ENCODE measurements around the gene ZNF668. TPM values are rescaled to one million over a fixed set of nuclear protein-coding genes. Genes with fewer than 3 reads are reported as not detected.

The ZNF668 gene
- total and polyA plus RNA-seq, 2 of the 8 experiments (the other 6 are each of a cell fraction or from before 2014, with no cell fraction given): 14.0 to 14.3 TPM

GRCh38 chr16:31114468-31114867 is 40.4 kb upstream of the ZNF668 start (continued):
- no peak for TF ChIP-seq CHD7 (IDR thresholded peaks at IDR 0.05; ENCODE audit: insufficient replicate concordance, low read length)
- no peak for TF ChIP-seq POU5F1 (IDR thresholded peaks at IDR 0.05; ENCODE audit: low read depth, low read length)
- no peak for TF ChIP-seq NRF1 (IDR thresholded peaks at IDR 0.05; ENCODE audit: low read depth, low read length)
- TF ChIP-seq TEAD4 (IDR thresholded peaks at IDR 0.05; ENCODE audit: low read depth, low read length): no peak
- no peak for TF ChIP-seq BRCA1 (IDR thresholded peaks at IDR 0.05; ENCODE audit: low read depth, low read length)
- no peak for TF ChIP-seq GTF2F1 (IDR thresholded peaks at IDR 0.05; ENCODE audit: borderline replicate concordance, low read depth, low read length)
- no peak for TF ChIP-seq TAF1 (IDR thresholded peaks at IDR 0.05; ENCODE audit: low read depth, low read length)
- TF ChIP-seq TBP (IDR thresholded peaks at IDR 0.05; ENCODE audit: low read depth, low read length): no peak
- TF ChIP-seq KDM1A (IDR thresholded peaks at IDR 0.05; ENCODE audit: borderline replicate concordance, low read length): no peak
- TF ChIP-seq YY1 (IDR thresholded peaks at IDR 0.05; ENCODE audit: low read depth, low read length): no peak
- no peak for TF ChIP-seq SP4 (IDR thresholded peaks at IDR 0.05; ENCODE audit: low read length)
